SK-N-SH treated with all-trans-retinoic acid at 6 μM for 48 hours (cell line): ENCODE measurements around the gene LGALS13.

Experiments
- ARNTL ChIP-seq: fragments of 450-650 bp; formaldehyde crosslinking; IDR thresholded peaks from 2 replicates; pipeline ENCODE4 v1.5.0; 2020; ENCODE audit warnings: low read depth, mild to moderate bottlenecking, moderate library complexity, borderline replicate concordance
- BACH2 ChIP-seq: fragments of 250-450 bp; sonication (Bioruptor Pico); IDR thresholded peaks from 2 replicates; pipeline ENCODE4 v1.9.0; 2021; ENCODE audit warnings: mild to moderate bottlenecking, borderline replicate concordance
- CSDC2 ChIP-seq: fragments of 250-450 bp; sonication (Bioruptor Pico); IDR thresholded peaks from 2 replicates; pipeline ENCODE4 v1.5.0; 2020; ENCODE audit warnings: mild to moderate bottlenecking, moderate library complexity
- PPARA ChIP-seq: fragments of 250-450 bp; sonication (Bioruptor Pico); IDR thresholded peaks from 2 replicates; pipeline ENCODE4 v1.5.0; 2020; ENCODE audit warnings: mild to moderate bottlenecking, borderline replicate concordance
- RARB ChIP-seq: fragments of 250-450 bp; sonication (Bioruptor Pico); IDR thresholded peaks from 2 replicates; pipeline ENCODE4 v1.8.0; 2021; ENCODE audit warnings: mild to moderate bottlenecking, moderate library complexity
- TOX ChIP-seq: fragments of 250-450 bp; sonication (Bioruptor Pico); IDR thresholded peaks from 2 replicates; pipeline ENCODE4 v1.8.0; 2021; ENCODE audit warnings: mild to moderate bottlenecking, moderate library complexity, borderline replicate concordance
- ZFP3 ChIP-seq: fragments of 250-450 bp; sonication (Bioruptor Pico); IDR thresholded peaks from 2 replicates; pipeline ENCODE4 v1.5.0; 2020; ENCODE audit warnings: mild to moderate bottlenecking, moderate library complexity
- ZFP30 ChIP-seq: fragments of 450-650 bp; formaldehyde crosslinking; IDR thresholded peaks from 2 replicates; pipeline ENCODE4 v1.5.0; 2022; ENCODE audit warnings: mild to moderate bottlenecking, moderate library complexity
- ZNF565 ChIP-seq: fragments of 450-650 bp; formaldehyde crosslinking; conservative IDR thresholded peaks from 2 replicates; pipeline ENCODE4 v1.5.0; 2020; ENCODE audit warnings: low read depth, mild to moderate bottlenecking, moderate library complexity
- ZNF8 ChIP-seq: fragments of 450-650 bp; formaldehyde crosslinking; IDR thresholded peaks from 2 replicates; pipeline ENCODE4 v1.5.0; 2020; ENCODE audit warnings: mild to moderate bottlenecking, moderate library complexity
- TF ChIP-seq, protein P1 (sequence below): fragments of 250-450 bp; sonication (Bioruptor Pico); IDR thresholded peaks from 2 replicates; pipeline ENCODE4 v1.5.0; 2020; ENCODE audit warnings: mild to moderate bottlenecking, moderate library complexity
- TF ChIP-seq, protein P2 (sequence below): fragments of 250-450 bp; sonication (Bioruptor Pico); IDR thresholded peaks from 2 replicates; pipeline ENCODE4 v1.5.1; 2020; ENCODE audit warnings: low read depth, mild to moderate bottlenecking, moderate library complexity
- TF ChIP-seq, protein P3 (sequence below): fragments of 250-450 bp; sonication (Bioruptor Pico); IDR thresholded peaks from 2 replicates; pipeline ENCODE4 v1.8.0; 2020; ENCODE audit warnings: mild to moderate bottlenecking, moderate library complexity, borderline replicate concordance

DNA sequence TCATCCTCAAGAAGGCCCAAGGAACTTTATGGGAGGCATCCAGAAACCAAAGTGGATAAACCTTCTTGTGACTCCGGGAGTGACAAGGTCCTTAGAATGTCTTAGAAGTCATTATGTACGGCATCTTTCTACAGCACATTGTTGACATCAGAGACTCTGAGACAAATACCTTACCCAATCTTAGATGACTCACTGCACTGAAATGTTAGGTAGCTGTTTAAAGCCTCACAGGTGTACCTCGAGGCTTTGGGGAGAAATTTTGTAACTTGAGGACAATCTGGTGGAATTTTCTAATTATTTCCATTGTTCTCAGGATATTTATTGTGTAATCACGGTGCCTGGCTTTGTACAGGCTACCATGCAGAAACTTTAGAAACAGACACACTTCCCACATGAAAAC is 14.8 kb upstream of the LGALS13 start:
- TF ChIP-seq, protein P1, sequence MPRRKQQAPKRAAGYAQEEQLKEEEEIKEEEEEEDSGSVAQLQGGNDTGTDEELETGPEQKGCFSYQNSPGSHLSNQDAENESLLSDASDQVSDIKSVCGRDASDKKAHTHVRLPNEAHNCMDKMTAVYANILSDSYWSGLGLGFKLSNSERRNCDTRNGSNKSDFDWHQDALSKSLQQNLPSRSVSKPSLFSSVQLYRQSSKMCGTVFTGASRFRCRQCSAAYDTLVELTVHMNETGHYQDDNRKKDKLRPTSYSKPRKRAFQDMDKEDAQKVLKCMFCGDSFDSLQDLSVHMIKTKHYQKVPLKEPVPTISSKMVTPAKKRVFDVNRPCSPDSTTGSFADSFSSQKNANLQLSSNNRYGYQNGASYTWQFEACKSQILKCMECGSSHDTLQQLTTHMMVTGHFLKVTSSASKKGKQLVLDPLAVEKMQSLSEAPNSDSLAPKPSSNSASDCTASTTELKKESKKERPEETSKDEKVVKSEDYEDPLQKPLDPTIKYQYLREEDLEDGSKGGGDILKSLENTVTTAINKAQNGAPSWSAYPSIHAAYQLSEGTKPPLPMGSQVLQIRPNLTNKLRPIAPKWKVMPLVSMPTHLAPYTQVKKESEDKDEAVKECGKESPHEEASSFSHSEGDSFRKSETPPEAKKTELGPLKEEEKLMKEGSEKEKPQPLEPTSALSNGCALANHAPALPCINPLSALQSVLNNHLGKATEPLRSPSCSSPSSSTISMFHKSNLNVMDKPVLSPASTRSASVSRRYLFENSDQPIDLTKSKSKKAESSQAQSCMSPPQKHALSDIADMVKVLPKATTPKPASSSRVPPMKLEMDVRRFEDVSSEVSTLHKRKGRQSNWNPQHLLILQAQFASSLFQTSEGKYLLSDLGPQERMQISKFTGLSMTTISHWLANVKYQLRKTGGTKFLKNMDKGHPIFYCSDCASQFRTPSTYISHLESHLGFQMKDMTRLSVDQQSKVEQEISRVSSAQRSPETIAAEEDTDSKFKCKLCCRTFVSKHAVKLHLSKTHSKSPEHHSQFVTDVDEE (CRISPR knock-in tag): no peak
- TF ChIP-seq ZNF8 (no peak), ZFP3 (CRISPR knock-in tag) (no peak), TOX (CRISPR knock-in tag) (no peak), ZFP30 (CRISPR knock-in tag) (no peak), CSDC2 (CRISPR knock-in tag) (no peak), PPARA (no peak), BACH2 (no peak), RARB (CRISPR knock-in tag) (no peak), ZNF565 (CRISPR knock-in tag) (no peak), ARNTL (CRISPR knock-in tag) (no peak)
- TF ChIP-seq, protein P2, sequence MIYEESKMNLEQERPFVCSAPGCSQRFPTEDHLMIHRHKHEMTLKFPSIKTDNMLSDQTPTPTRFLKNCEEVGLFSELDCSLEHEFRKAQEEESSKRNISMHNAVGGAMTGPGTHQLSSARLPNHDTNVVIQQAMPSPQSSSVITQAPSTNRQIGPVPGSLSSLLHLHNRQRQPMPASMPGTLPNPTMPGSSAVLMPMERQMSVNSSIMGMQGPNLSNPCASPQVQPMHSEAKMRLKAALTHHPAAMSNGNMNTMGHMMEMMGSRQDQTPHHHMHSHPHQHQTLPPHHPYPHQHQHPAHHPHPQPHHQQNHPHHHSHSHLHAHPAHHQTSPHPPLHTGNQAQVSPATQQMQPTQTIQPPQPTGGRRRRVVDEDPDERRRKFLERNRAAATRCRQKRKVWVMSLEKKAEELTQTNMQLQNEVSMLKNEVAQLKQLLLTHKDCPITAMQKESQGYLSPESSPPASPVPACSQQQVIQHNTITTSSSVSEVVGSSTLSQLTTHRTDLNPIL (CRISPR knock-in tag): no peak
- TF ChIP-seq, protein P3, sequence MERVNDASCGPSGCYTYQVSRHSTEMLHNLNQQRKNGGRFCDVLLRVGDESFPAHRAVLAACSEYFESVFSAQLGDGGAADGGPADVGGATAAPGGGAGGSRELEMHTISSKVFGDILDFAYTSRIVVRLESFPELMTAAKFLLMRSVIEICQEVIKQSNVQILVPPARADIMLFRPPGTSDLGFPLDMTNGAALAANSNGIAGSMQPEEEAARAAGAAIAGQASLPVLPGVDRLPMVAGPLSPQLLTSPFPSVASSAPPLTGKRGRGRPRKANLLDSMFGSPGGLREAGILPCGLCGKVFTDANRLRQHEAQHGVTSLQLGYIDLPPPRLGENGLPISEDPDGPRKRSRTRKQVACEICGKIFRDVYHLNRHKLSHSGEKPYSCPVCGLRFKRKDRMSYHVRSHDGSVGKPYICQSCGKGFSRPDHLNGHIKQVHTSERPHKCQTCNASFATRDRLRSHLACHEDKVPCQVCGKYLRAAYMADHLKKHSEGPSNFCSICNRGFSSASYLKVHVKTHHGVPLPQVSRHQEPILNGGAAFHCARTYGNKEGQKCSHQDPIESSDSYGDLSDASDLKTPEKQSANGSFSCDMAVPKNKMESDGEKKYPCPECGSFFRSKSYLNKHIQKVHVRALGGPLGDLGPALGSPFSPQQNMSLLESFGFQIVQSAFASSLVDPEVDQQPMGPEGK (CRISPR knock-in tag): no peak
